Mucosa of descending colon (tissue), 3 donors: ENCODE data around the gene NBAS. TPM values are rescaled to one million over a fixed set of nuclear protein-coding genes. Genes with fewer than 3 reads are reported as not detected.
"Not testable (repeated sequence)": the region's sequence is repeated elsewhere in the genome, so short reads cannot be mapped to it uniquely, and the experiment has no call there.

ENCODE experiments used
- ATAC-seq: fragments of 200-7000 bp; cut with Tn5 transposase; one replicate; pipeline ENCODE4 v1.9.1; 2020; ENCODE audit warnings: mild to moderate bottlenecking, moderate library complexity
- DNase-seq, 3 donors: peaks; one replicate each; pipeline ENCODE4 v3.0.0-alpha.2; 2020
- H3K36me3 ChIP-seq: fragments of 200-600 bp; one replicate; pipeline ENCODE4 v1.8.0; 2021; ENCODE audit warnings: low read depth, mild to moderate bottlenecking
- H3K4me1 ChIP-seq: fragments of 200-600 bp; one replicate; pipeline ENCODE4 v1.8.0; 2021; ENCODE audit warnings: low read depth, mild to moderate bottlenecking
- H3K4me3 ChIP-seq: fragments of 200-600 bp; one replicate; pipeline ENCODE4 v1.8.0; 2021; ENCODE audit warnings: mild to moderate bottlenecking
- H3K9me3 ChIP-seq: fragments of 200-600 bp; one replicate; pipeline ENCODE4 v1.8.0; 2021; ENCODE audit warnings: mild to moderate bottlenecking
- intact Hi-C, 2 donors: fragments of 100-400 bp; cut with DNase I in 1 of 2; cut with micrococcal nuclease in 1 of 2; formaldehyde crosslinking; loops; one replicate each; pipeline versions ENCODE4 v1.11.0 to v1.11.1; 2022; cut with DNase I, micrococcal nuclease
- total RNA-seq, 3 donors: library from RNA; stranded (reverse); fragmentation: NEBNext Ultra II Directional in 2 of 3; extraction: Animal tissue kit (Norgen Biotek cat#: 25700) in 2 of 3; gene quantifications; one replicate each; pipeline versions ENCODE4 v1.2.1 to v1.2.4, GENCODE V29; 2021 to 2023
- TF ChIP-seq, protein P1 (sequence below): fragments of 200-600 bp; IDR thresholded peaks from one replicate; pipeline ENCODE4 v1.8.0; 2022; ENCODE audit warnings: antibody characterized with exemption, mild to moderate bottlenecking
- donor health status: DM: no; HTN: no; CAD: no; lungs with moderate emphysema.
- donor health status: DM: no; HTN: no; CAD: no.
- donor health status: DM: no; HTN: yes; CAD: no.

Gene NBAS
- total RNA-seq, 3 donors from 2014 or later: 25.8 to 50.2 (median 32.8) TPM

DNA sequence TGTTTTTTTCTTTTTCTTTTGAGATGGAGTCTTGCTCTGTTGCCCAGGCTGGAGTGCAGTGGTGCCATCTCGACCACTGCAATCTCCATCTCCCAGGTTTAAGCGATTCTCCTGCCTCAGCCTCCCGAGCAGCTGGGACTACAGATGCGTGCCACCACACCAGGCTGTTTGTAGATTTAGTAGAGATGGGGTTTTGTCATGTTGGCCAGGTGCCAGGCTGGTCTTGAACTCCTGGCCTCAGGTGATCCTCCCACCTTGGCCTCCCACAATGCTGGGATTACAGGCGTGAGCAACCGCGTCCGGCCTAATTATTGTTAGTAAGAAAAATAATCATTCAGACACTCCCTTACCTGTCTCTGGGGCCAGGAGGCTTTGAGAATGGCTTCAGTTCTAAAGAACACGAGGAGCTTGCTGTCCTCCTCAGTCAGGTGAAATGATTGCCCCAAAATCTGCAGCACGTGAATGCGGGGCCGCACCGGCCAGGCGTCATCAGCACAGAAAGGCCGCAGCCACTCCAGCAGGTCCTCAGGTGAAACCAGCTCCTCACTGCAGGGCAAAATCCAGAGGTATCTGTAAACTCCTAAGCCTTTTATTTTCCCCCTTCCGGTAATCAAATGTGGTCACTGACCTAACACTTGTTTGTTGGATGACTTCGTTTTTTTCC lies 342.6 kb downstream of the NBAS start:
- DNase-seq (no peak), ATAC-seq (no peak)
- intact Hi-C loops: no loop called here
- Histone ChIP-seq H3K4me1 (no peaks in the 10 kb centered on the region), H3K4me3 (no peak overlapping the region), H3K36me3 (no peaks in the 10 kb centered on the region), H3K9me3 (no peaks in the 10 kb centered on the region)
- TF ChIP-seq, protein P1, sequence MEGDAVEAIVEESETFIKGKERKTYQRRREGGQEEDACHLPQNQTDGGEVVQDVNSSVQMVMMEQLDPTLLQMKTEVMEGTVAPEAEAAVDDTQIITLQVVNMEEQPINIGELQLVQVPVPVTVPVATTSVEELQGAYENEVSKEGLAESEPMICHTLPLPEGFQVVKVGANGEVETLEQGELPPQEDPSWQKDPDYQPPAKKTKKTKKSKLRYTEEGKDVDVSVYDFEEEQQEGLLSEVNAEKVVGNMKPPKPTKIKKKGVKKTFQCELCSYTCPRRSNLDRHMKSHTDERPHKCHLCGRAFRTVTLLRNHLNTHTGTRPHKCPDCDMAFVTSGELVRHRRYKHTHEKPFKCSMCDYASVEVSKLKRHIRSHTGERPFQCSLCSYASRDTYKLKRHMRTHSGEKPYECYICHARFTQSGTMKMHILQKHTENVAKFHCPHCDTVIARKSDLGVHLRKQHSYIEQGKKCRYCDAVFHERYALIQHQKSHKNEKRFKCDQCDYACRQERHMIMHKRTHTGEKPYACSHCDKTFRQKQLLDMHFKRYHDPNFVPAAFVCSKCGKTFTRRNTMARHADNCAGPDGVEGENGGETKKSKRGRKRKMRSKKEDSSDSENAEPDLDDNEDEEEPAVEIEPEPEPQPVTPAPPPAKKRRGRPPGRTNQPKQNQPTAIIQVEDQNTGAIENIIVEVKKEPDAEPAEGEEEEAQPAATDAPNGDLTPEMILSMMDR: no peak

DNA sequence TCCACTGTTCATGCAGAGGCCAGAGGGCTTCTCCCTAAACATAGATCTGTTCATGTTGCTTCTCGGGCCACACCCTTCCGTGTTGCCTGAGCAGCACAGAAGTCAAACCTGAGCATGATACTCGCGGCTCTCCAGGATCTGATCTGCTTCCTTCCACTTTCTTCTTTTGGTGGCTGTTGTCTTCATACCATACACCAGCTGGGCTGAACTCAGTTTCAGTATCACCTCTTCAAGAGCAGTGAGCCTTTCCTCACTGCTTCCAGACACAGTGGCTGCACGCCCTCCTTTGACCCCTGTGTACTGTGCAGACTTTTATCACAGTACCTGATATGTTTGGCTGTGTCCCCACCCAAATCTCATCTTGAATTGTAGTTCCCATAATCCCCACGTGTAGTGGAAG lies 348.9 kb downstream of the NBAS start:
- TF ChIP-seq, protein P1: no peak
- no peaks in the 10 kb centered on the region for H3K4me1 ChIP-seq
- ATAC-seq (no peak), DNase-seq (no peak)
- no peak overlapping the region for H3K4me3 ChIP-seq
- H3K9me3 ChIP-seq: no peaks in the 10 kb centered on the region
- H3K36me3 ChIP-seq: no peaks in the 10 kb centered on the region
- intact Hi-C loops: no loop called here

DNA sequence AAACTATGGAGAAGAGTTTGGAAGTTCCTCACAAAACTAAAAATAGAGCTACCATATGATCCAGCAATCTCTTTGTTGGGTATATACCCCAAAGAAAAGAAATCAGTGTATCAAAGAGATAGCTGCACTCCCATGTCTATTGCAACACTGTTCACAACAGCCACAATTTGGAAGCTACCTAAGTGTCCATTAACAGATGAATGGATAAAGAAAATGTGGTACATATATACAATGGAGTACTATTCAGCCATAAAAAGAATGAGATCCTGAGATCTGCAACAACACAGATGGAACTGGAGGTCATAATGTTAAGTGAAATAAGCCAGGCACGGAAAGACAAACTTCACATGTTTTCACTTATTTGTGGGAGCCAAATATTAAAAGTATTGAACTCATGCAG lies 350.6 kb downstream of the NBAS start:
- H3K36me3 ChIP-seq, DNase-seq, intact Hi-C loops, H3K9me3 ChIP-seq, H3K4me3 ChIP-seq, ATAC-seq, H3K4me1 ChIP-seq: not testable (repeated sequence)

DNA sequence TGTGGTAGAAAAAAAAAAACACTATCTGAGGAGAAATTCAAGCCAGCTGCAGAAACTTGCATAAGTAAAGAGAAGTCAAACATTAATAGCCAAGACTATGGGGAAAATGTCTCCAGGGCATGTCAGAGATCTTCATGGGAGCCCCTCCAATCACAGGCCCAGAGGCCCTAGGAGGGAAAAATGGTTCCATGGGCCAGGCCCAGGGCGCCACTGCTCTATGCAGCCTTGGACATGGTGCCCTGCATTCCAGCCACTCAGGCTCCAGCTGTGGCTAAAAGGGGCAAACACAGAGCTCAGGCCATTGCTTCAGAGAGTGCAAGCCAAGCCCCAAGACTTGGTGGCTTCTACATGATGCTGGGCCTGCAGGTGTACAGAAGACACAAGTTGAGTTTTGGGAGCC lies 354.7 kb downstream of the NBAS start:
- Histone ChIP-seq H3K9me3 (no peaks in the 10 kb centered on the region), H3K4me3 (no peak overlapping the region), H3K36me3 (no peaks in the 10 kb centered on the region), H3K4me1 (no peaks in the 10 kb centered on the region)
- ATAC-seq (no peak), DNase-seq (no peak)
- TF ChIP-seq, protein P1: no peak
- intact Hi-C loops: no loop called here

DNA sequence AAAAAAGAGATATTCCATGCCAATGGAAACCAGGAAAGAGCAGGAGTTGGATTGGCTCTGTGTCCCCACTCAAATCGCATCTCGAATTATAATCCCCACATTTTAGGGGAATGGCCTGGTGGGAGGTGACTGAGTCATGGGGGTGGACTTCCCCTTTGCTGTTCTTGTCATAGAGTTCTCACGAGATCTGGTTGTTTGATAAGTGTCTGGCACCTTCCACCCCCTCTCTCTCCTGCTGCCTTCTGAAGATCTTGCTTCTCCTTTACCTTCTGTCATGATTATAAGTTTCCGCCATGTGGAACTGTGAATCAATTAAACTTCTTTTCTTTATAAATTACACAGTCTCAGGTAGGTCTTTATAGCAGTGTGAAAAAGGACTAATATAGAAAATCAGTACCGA lies 355.6 kb downstream of the NBAS start:
- TF ChIP-seq, protein P1: no peak
- Histone ChIP-seq H3K4me3 (no peak overlapping the region), H3K9me3 (no peaks in the 10 kb centered on the region), H3K36me3 (no peaks in the 10 kb centered on the region), H3K4me1 (no peaks in the 10 kb centered on the region)
- no peak for DNase-seq
- no peak for ATAC-seq
- intact Hi-C loops: no loop called here

DNA sequence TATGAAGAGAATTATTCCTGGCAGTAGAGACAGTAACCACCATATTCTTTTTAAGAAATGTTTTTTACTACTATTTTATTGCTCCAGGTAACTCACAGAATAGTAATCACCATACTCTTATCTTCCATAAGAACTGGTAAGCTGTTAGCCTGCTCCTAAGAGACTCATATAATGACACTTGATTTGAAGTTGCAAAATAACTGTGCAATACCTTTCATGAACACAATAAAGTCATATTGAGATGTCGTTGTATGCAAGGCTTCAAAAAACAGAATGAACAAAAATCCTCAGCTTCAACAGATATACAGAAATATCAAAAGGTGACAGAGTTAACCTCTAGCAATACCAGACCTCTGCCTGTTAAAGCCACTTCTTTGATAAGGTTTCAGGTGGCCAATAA lies 360.1 kb downstream of the NBAS start:
- Histone ChIP-seq H3K4me1 (no peaks in the 10 kb centered on the region), H3K9me3 (no peaks in the 10 kb centered on the region), H3K4me3 (no peak overlapping the region), H3K36me3 (no peaks in the 10 kb centered on the region)
- intact Hi-C loops: no loop called here
- no peak for DNase-seq
- no peak for ATAC-seq
- TF ChIP-seq, protein P1: no peak
